ENCODE measurements around the gene MS4A15. TPM values are rescaled to one million over a fixed set of nuclear protein-coding genes. Genes with fewer than 3 reads are reported as not detected.

MS4A15 gene
- polyA plus RNA-seq, 2 donors = not detected

DNA sequence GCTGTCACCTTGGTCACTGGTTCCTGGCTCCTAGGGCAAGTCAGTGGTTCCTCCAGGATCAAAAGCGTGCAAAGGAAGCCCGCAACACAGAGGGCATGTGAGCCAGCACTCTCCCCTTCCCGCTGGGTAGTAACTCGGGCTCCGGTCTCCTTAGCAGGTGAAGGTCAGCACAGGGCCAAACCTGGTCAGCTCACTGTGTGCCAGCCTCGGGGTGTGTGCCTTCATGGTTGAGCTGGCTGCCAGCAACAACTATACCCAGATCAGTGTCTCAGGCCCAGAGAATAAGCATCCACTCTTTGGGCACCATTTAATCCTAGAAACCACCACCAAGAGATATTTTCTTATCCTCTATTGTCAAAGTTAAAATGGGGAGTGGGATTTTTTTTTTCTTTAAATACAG lies 69.1 kb downstream of the MS4A15 start:
- H3K4me1 ChIP-seq (ENCODE audit: control insufficient read depth in 2 of 2, insufficient read depth in 2 of 2, low read length in 1 of 2) = no peaks in the 10 kb centered on the region
- H3K9me3 ChIP-seq (ENCODE audit: control insufficient read depth in 2 of 2, insufficient read depth in 1 of 2, low read depth in 1 of 2, low read length in 1 of 2) = no peaks in the 10 kb centered on the region
- H3K36me3 ChIP-seq (ENCODE audit: control insufficient read depth in 2 of 2, insufficient read depth in 2 of 2, low read length in 1 of 2) = no peaks in the 10 kb centered on the region
- H3K4me3 ChIP-seq (ENCODE audit: low read depth in 1 of 2, low read length in 2 of 2) = no peak overlapping the region
- H3K27ac ChIP-seq (ENCODE audit: low read depth in 2 of 2, low read length in 1 of 2) = no peak overlapping the region
- 65 to 80% methylated on average over 5 to 6 of the region's 6 CpGs for WGBS, 2 donors
- H3K27me3 ChIP-seq (ENCODE audit: control insufficient read depth in 1 of 2, insufficient read depth in 2 of 2, low read length in 2 of 2) = no peaks in the 10 kb centered on the region

Other genes starting within 250 kb of the MS4A15 start
- not detected for gene MS4A13, start 241.5 kb upstream of the MS4A15 start, polyA plus RNA-seq
- under 1 TPM in 1 of 2 donors, not detected in 1; 0.02 TPM for gene MS4A8, start 57.3 kb upstream of the MS4A15 start, polyA plus RNA-seq
- gene MS4A18, start 32.1 kb upstream of the MS4A15 start, polyA plus RNA-seq = not detected
- gene MS4A10, start 28.5 kb downstream of the MS4A15 start, polyA plus RNA-seq = not detected
- 10 to 100 TPM in 1 of 2 donors, 1 to 10 TPM in 1; 9.3 to 18.6 TPM for gene CCDC86, start 85.2 kb downstream of the MS4A15 start, polyA plus RNA-seq
- under 1 TPM; 0.26 to 0.41 TPM for gene PTGDR2, start 99.1 kb downstream of the MS4A15 start, polyA plus RNA-seq
- under 1 TPM; 0.06 to 0.08 TPM for gene ZP1, start 110.7 kb downstream of the MS4A15 start, polyA plus RNA-seq
- gene PRPF19, start 149.7 kb downstream of the MS4A15 start, polyA plus RNA-seq = 10 to 100 TPM; 55.1 to 78.2 TPM
- gene TMEM109, start 157.3 kb downstream of the MS4A15 start, polyA plus RNA-seq = 100 to 1,000 TPM in 1 of 2 donors, 10 to 100 TPM in 1; 68.4 to 112 TPM
- 10 to 100 TPM in 1 of 2 donors, 1 to 10 TPM in 1; 8.1 to 37.4 TPM for gene TMEM132A, start 167.6 kb downstream of the MS4A15 start, polyA plus RNA-seq
- gene SLC15A3, start 195.3 kb downstream of the MS4A15 start, polyA plus RNA-seq = 1 to 10 TPM; 6.5 to 9.7 TPM
- gene CD6, start 214.8 kb downstream of the MS4A15 start, polyA plus RNA-seq = 1 to 10 TPM; 1.3 to 1.4 TPM

Measured in esophagus (tissue), 2 donors.